Non-pigmented ciliary epithelial cell (primary cell): Measurements from ENCODE around the gene PNKP.
A peak's percentile ranks its signal among the peaks of the same experiment; 100 is the strongest.
"Not testable (repeated sequence)": the region's sequence is repeated elsewhere in the genome, so short reads cannot be mapped to it uniquely, and the experiment has no call there.

ENCODE experiments used
- DNase-seq: peaks from one replicate; pipeline ENCODE4 v3.0.0-alpha.2; 2010; ENCODE audit warnings: low read depth

The PNKP gene

DNA sequence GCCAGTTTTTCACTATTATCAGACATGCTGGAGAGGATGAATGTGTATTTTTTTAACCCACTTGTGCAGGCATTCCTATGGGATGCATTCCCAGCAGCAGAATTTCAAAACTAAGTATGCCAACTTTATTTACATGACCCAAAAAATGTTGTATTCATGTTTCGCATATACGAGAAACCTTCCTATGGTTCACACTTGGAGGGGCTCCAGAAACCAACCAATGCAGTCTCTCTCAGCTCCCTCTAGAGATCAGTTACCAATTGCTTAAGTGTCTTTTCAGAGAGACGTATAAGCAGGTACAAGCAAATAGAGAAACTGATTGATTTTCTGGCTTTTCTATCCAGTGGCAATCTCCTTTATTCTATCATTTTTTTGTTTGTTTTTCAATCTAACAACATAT is 22.0 kb downstream of the PNKP start:
- DNase-seq = no peak

DNA sequence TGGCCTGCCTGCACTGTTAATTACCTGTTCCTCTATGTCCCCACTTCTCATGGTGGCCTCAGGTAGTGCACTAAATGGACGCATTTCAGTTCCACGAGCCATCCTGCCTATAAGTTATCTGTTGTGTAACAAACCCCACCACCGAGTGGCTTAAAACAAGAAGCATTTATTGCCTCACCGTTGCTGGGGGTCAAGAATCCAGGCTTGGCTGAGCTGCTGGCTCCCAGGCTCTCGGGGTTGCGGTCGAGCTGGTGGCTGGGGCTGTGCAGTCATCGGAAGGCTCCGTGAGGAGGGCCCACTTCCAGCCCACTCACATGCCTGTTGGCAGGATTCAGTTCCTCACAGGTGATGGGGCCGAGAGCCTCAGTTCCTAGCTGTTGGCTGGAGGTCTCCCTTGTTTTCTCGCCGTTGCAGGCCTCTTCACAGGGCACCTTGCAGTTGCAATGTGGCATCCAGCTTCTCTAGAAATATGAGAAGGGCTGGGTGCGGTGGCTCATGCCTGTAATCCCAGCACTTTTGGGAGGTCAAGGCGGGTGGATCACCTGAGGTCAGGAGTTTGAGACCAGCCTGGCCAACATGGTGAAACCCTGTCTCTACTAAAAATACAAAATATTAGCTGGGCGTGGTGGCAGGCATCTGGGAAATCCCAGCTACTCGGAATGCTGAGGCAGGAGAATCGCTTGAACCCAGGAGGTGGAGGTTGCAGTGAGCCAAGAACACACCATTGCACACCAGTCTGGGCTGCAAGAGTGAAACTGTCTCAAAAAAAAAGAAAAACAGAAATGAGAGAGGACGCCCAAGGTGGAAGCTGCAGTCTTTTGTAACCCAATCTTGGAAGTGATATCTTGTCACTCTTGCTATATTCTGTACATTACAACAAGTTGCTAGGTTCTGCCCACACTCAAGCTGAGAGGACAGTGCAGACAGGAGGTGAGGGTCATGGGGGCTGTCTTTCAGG is 23.0 kb downstream of the PNKP start:
- no peak for DNase-seq

DNA sequence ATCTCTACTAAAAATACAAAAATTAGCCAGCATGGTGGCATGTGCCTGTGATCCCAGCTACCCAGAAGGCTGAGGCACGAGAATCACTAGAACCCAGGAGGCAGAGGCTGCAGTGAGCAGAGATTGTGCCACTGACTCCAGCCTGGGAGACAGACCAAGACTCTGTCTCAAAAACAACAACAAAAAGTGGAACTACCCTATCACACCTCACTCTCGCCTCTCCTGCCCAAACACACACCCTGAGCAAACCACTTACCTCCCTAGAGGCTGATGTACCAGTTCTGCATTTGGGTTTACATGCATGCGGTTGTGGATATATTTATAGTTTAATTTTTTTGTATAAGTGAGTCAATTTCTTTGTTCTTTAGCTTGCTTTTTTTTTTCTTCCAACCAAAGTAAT is 24.1 kb downstream of the PNKP start:
- no peak for DNase-seq

DNA sequence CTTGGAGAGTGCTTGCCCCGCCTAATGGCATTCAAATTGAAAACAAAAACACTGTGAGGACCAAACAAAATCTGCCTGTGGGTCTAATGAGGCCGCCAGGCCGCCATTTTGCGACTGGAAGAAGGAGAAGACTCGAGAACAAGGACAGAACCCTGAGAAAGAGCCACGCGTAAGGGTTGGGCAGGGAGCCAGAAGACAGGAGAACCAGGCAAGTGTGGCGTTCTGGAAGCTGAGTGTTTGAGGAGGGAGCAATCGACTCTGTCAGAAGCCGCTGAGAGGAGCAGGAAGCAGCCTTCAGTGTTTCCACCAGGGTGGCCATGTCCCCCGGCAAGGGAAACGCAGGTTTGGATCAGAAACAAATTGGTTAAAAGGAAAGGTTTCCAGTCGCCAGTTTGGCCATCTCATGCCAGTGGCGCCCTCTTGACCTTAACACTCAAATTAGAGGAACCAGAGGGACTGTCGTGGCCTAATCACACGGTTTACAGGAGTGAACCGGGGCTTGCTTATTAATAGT is 26.6 kb downstream of the PNKP start:
- DNase-seq = no peak

DNA sequence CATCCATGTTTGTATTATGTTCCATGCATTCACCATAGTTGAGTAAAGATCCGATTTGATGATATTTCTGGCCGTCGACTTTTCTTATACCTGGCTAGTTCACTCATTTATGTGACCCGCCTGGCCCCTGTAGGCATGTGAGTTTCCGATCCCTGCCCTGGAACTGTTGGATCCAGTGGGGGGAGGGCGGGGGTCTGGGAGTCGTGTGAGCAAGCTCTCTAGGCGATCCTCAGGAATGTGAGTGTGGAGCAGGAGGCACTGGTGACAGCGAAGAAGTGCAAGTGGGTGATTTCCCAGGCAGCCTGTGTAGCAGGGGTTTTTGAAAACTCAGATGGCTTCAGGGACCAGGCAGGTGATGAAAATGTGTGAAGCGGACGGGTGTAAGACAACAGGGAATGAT is 27.1 kb downstream of the PNKP start:
- DNase-seq = no peak

DNA sequence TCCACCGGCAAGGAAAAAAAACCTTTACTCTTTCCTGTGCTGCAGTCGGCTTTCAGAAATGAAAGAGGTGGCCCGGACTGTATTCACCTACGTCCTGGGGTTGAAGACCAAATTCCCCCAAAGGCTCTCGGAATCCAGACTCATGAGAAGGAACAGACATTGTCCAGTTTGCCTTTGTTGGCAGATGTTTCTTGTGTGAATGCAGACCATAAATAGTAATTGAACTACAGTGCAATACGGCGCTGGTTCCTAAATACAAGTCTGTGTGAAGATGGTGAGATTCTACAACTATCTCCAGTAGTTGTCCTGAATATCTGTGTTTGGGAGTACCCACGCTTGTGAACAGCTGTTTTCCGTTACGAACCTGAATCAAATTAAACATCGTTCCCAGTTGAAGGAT is 27.7 kb downstream of the PNKP start:
- no peak for DNase-seq

DNA sequence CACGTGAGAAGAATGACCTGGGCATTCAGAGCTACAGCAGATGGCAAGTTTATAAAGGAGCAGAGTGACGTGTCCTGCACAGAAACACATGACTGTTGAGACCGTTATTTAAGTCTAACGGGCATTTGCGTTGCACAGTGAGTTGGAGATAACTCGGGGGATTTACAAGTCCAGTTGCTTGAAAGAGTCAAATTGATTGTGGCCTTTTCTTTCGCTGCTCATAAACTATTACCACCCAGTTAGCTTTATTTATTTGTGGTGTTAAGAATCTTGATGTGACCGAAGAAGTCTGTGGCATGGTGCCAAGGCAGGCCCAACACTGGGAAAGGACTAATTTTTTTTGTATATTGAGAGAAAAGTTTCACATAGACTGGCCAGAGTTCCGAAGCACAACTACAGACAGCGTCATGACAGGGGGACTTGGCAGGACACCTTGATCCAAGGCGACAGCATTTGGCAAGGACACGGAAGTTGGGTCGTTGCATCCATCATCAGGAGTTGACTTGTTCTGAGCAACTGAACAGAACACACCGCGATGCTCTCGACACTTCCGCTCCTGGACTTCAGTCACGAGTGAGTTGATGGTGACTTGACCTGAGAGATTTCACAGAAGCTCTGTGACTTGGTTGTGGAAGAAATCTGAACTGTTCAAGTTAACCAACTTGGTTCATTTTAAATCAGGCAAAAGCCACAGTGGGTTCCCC is 28.3 kb downstream of the PNKP start:
- no peak for DNase-seq

DNA sequence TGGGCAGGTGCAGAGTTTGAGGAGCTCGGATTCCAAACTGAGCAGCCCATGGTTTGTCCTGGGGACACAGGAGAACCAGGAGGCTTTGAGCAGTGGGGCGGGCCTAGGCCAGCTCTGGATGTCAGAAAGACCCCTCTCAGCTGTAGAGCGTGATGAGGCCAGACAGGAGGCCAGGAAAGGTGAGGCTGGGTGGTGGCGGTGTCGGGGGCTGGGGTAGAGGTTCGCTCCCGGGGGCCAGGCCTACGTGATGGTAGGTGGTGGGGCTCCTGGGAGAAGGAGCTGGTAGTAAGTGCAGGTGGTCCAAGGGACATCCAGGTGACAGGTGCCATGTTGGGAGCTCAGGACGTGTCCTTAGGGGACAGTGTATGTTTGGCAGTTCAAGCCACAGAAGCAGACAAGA is 30.0 kb downstream of the PNKP start:
- DNase-seq = no peak

DNA sequence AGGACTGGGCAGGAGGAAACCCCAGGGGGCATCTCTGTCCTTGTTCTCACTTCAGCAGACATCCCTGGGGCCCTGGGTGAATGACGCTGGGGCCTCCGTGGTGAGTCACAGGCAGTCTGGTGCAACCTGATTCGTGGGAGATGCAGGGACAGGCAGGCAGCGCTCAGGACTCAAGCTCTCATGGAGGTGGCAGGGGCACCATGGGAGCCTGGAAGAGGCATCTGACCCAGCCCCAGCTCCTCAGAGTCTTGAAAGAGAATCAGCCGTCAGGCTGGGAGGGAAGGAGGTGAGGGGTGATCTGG is 30.4 kb downstream of the PNKP start:
- peak; percentile 17 for DNase-seq

DNA sequence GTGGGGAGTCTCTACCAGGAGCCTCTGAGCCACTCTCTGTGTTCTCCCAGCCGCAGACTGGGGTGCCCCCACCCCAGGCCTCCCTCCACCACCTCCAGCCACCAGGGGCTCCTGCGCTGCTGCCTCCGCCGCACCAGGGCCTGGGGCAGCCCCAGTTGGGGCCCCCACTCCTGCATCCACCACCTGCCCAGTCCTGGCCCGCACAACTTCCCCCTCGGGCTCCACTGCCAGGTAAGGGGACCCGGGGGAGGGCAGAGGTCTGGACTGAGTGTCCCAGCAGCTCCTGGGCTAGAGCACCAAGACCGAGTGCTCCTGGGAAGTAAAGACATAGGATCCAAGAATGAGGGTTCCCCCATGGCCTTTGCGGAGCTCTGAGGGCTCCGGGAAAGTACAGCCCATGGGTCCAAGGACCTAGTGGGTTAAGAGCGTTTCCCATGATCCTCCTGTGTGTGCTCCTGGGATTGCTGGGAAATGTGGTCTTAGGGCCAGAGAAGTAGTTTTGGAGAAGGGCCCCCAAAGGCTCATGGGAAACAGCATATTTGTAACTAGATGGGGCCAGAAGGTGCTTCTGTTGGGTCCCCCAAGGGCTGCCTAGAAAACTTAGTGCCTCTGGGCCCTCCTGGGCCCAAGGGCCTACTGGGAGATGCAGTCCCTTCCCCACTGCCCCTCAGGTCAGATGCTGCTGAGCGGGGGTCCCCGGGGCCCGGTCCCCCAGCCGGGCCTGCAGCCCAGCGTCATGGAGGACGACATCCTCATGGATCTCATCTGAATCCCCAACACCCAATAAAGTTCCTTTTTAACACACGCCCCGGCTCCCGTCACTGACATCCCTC is 31.0 kb downstream of the PNKP start:
- no peak for DNase-seq

DNA sequence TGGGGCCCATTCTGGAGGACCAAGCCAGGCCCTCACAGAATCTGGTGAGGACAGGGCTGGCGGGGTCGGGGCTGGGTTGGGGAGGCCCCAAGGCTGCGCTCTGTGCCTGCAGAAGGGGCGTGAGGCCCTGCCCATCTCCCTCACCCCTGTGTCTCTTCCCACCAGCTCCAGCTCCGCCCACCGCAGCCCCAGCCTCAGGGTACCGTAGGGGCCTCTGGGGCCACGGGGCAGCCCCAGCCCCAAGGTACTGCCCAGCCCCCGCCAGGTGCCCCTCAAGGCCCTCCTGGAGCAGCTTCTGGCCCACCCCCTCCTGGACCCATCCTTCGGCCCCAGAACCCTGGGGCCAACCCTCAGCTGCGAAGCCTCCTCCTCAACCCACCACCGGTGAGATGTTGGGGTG is 31.8 kb downstream of the PNKP start:
- DNase-seq = no peak

DNA sequence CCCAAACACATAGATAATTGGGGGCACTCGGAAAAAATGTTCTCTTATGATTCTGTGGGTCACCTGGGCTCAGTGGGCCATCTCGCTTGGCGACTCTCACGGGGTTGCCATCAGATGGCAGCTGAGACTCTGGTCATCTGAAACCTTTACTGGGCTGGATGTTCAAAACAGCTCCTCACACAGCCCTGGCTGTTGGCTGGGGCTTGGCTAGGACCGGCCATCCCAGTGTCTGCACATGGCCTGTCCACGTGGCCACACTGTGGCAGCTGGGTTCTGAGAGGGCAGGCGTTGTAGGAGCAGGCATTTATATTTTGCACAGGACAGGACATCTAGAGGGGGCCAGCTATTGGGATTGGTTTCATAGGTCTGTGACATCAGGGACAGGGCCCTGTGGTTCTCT is 33.8 kb downstream of the PNKP start:
- DNase-seq = no peak

DNA sequence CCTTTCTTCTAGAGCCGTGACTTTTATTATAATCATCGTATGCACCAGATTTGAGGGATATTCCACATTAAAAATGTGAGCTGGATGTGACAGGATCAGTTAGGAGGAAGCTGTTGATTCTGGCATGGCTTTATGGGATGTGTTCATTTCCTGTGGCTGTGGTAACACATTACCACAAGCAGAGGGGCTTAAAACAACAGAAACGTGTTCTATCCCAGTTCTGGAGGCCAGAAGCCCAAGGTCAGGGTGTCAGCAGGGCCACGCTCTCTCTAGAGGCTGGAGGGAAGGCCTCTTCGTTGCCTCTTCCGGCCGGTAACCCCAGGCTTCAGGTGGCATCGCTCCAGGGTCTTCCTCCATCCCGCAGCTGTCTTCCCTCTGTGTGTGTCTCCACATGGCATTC is 34.8 kb downstream of the PNKP start:
- DNase-seq = no peak

DNA sequence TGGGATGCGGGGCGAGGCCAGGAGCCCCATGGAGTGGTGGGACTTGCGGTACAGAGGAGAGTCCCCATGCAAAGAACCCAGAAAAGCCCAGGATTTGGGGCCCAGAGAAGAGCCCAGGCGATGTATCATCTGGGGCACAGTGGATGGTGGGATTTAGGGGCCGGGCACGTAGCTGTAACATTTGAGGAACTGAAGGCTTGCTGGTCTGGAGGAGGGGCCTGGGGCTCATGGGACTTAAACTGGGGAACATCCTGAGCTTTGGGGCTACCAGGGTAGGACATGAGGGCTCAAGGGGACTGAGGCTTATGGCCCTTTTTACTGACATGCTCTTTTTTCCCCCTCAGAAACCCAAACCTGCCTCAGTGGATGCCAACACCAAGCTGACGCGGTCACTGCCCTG is 35.8 kb downstream of the PNKP start:
- no peak for DNase-seq

DNA sequence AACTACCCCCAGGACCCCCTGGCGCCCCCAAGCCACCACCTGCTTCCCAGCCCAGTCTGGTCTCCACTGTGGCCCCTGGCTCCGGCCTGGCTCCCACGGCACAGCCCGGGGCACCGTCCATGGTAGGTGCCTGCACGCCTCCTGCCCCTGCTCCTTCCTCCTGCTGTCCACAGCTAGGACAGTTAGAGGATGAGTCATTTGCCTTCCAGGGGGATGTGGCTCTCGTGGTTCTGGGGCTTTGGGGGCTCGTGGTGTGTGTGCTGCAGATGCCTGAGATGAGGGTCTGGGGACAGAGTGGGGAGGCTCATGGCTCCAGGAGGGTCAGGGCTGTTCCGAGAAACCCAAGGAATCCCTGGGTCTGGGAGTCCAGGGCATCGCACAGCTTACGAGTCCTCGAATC is 36.6 kb downstream of the PNKP start:
- no peak for DNase-seq

DNA sequence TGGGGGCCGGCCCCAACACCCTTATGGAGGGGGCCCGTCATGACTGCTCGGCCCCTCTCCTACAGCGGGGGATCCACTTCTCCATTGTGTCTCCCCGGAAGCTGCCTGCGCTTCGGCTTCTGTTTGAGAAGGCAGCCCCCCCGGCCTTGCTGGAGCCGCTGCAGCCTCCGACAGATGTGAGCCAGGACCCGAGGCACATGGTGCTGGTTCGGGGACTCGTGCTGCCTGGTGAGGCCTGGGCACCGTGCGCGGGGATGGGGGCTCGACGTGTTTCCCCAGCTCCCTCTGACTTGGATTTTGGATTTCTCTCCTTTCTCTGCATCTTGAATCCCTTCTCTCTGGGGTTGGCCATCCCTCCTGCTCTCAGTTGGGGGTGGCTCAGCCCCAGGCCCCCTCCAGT is 37.7 kb downstream of the PNKP start:
- DNase-seq = no peak

DNA sequence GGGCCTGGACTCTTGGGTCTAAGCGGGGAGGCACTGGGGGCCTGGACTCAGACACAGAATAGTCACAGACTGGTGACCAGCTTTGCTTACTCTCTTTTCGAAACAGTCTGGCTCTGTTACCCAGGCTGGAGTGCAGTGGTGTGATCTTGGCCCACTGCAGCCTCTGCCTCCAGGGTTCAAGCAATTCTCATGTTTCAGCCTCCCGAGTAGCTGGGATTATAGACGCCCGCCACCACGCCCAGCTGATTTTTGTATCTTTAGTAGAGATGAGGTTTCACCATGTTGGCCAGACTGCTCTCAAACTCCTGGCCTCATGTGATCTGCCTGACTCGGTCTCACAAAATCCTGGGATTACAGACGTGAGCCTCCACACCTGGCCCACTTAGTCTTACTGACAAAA is 38.2 kb downstream of the PNKP start:
- no peak for DNase-seq

DNA sequence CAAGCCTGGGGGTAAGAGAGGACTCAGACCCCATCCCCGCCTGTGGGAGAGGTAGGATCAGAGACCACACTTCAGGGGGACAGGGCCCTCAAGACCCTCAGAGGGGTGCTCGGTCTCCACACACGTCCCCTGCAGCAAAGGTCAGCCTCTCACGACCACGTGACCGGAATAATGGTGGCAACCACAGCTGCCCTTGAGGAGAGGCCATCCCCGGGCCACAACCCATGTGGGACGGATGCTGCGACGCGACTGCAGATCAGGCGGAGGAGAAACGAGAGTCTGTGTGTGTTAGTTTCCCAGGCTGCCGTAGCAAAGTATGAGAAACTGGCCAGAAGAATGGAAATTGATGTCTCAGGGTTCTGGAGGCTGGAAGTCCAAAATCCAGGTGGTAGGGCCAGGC is 40.3 kb downstream of the PNKP start:
- DNase-seq = no peak

DNA sequence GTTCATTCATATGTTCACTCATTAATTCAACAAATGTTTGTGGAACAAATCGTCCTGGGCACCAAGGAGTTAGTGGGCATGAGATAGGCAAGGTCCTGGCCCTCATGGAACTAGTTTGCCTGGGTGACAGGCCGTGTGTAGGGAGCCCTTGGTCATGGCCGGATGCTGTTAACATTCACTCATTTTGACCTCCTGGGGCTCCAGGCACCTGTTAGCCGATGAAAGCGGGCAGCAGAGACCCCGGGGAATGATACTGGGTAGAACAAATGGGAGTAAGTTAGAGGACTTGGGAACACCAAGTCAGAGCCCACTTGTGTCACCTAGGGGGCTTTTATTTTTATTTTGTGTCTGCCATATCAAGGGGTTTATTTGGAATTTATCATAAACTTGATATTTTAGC is 42.7 kb downstream of the PNKP start:
- DNase-seq = no peak

DNA sequence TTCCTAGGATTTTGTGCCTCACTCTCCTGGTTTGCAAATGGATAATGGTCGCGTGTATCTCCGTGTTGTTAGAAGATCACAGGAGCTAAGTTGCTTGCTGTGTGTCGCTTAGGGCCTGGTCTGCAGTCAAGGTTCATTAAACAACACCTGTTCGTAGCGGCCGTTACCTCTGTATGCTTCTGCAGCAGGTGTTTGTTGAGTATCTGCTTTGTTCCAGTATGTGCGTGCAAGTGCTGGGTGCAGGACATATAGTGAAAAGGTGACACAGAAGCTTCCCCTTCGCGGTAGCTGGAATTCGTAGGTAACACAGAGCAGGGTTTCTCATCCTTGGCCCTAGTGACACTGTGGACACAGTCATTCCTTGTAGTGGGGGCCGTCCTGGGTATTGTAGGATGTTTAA is 43.9 kb downstream of the PNKP start:
- DNase-seq = no peak

DNA sequence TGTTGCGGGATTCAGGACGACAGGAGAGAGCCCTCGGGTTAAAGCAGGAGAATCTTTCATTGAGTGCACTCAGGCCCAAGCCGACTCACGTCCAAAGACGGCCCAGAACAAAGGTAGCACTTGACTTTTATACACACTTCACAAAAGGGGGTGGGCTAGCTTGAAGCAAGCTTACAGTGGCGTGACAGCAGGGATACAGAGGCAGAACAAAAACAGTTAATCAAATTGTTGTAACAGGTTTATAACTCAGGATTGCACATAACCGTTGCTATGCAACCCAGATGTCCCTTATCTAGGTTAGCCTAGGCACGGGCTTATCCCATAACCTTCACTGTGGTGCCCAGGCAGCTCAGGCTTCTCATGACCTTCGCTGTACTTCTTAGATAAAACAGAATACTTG is 47.3 kb downstream of the PNKP start:
- no peak for DNase-seq

DNA sequence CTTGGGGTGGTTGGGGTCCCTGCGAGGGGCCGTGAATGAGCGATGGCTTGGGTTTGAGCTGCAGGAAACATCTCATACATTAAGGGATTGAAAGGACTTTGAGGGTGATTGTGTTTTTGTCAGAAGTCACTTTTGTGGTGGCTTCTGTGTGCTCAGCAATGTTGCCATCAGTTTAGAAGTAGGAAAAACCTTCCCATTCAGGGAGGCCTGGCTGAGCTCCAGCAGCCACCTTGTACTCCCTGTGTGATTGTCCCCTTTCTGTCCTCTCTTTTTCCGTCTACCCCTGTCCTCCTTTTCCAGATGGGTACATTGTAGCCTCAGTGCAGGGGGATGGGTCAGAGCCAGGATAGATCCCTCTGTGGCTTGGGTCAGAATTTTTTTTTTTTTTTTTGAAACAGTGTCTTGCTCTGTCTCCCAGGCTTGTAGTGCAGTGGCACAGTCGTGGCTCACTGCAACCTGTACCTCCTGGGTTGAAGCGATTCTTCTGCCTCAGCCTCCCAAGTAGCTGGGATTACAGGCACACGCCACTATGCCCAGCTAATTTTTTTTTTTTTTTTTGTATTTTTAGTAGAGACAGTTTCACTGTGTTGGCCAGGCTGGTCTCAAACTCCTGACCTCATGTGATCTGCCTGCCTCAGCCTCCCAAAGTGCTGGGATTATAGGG is 47.8 kb downstream of the PNKP start:
- not testable (repeated sequence) for DNase-seq
